ENCODE data around the gene MAP4K4. TPM values are rescaled to one million over a fixed set of nuclear protein-coding genes. Genes with fewer than 3 reads are reported as not detected.

The MAP4K4 gene
- polyA plus RNA-seq, 1 donor (not counting 4 experiments of a cell fraction or from before 2014, with no cell fraction given) = 84.1 TPM

GRCh38 chr2:101871480-101871879, 174.0 kb downstream of the MAP4K4 start:
- H4K20me1 ChIP-seq (ENCODE audit: control insufficient read depth, extremely low read depth, insufficient read depth, low read length) = no peaks in the 10 kb centered on the region
- FAIRE-seq (no peak), DNase-seq (ENCODE audit: low read depth, low spot score) (no peak)
- H3K27me3 ChIP-seq (ENCODE audit: control insufficient read depth, extremely low read depth, insufficient read depth, low read length) = no peaks in the 10 kb centered on the region
- H3K36me3 ChIP-seq (ENCODE audit: control insufficient read depth in 2 of 2, extremely low read depth in 1 of 2, insufficient read depth in 2 of 2, low read length in 2 of 2) = peaks cover 35 to 55% of the 10 kb centered on the region in 2 experiments
- no peak overlapping the region for H3K27ac ChIP-seq (ENCODE audit: control insufficient read depth, insufficient read depth, low read length)
- H3K4me2 ChIP-seq (ENCODE audit: control insufficient read depth, extremely low read depth, insufficient read depth, low read depth, low read length) = no peak overlapping the region
- H2AFZ ChIP-seq (ENCODE audit: control insufficient read depth, low read length) = no peak overlapping the region
- no peak overlapping the region for H3K4me3 ChIP-seq (ENCODE audit: control insufficient read depth in 2 of 3, extremely low read depth in 1 of 3, insufficient read depth in 2 of 3, low read depth in 1 of 3, low read length in 3 of 3)
- H3K79me2 ChIP-seq (ENCODE audit: control insufficient read depth, insufficient read depth, low read length) = no peaks in the 10 kb centered on the region
- no peak for TF ChIP-seq CTCF (optimal IDR thresholded peaks at IDR 0.05 in 1 of 3, IDR thresholded peaks at IDR 0.05 in 1 of 3, conservative IDR thresholded peaks at IDR 0.05 in 1 of 3; ENCODE audit: extremely low read depth in 1 of 3, insufficient read depth in 2 of 3, low read length in 3 of 3)
- TF ChIP-seq EZH2 (IDR thresholded peaks at IDR 0.05; ENCODE audit: low read length) = no peak
- H3K9ac ChIP-seq (ENCODE audit: control insufficient read depth, extremely low read depth, insufficient read depth, low read length) = no peak overlapping the region
- no peaks in the 10 kb centered on the region for H3K9me3 ChIP-seq (ENCODE audit: control insufficient read depth, low read depth, low read length)
- H3K4me1 ChIP-seq (ENCODE audit: control insufficient read depth, extremely low read depth, insufficient read depth, low read length) = no peaks in the 10 kb centered on the region
- H3K9me1 ChIP-seq (ENCODE audit: control insufficient read depth, extremely low read depth, insufficient read depth, low read length) = no peaks in the 10 kb centered on the region
- dilution Hi-C loops (cut with MboI; ENCODE audit: extremely low pct_ligation_motif_present, low sequenced_read_pairs) = no loop called here

- TF ChIP-seq CTCF (optimal IDR thresholded peaks at IDR 0.05 in 1 of 3, IDR thresholded peaks at IDR 0.05 in 1 of 3, conservative IDR thresholded peaks at IDR 0.05 in 1 of 3; ENCODE audit: extremely low read depth in 1 of 3, insufficient read depth in 2 of 3, low read length in 3 of 3) (no peak), EZH2 (IDR thresholded peaks at IDR 0.05; ENCODE audit: low read length) (no peak)
- H3K4me2 ChIP-seq (ENCODE audit: control insufficient read depth, extremely low read depth, insufficient read depth, low read depth, low read length) = no peak overlapping the region
- H4K20me1 ChIP-seq (ENCODE audit: control insufficient read depth, extremely low read depth, insufficient read depth, low read length) = no peaks in the 10 kb centered on the region
- H2AFZ ChIP-seq (ENCODE audit: control insufficient read depth, low read length) = no peak overlapping the region
- no peaks in the 10 kb centered on the region for H3K9me1 ChIP-seq (ENCODE audit: control insufficient read depth, extremely low read depth, insufficient read depth, low read length)
- H3K36me3 ChIP-seq (ENCODE audit: control insufficient read depth in 2 of 2, extremely low read depth in 1 of 2, insufficient read depth in 2 of 2, low read length in 2 of 2) = peaks cover 34 to 58% of the 10 kb centered on the region in 2 experiments
- H3K9me3 ChIP-seq (ENCODE audit: control insufficient read depth, low read depth, low read length) = no peaks in the 10 kb centered on the region
- DNase-seq (ENCODE audit: low read depth, low spot score) = no peak
- no peaks in the 10 kb centered on the region for H3K79me2 ChIP-seq (ENCODE audit: control insufficient read depth, insufficient read depth, low read length)
- no peak overlapping the region for H3K27ac ChIP-seq (ENCODE audit: control insufficient read depth, insufficient read depth, low read length)
- FAIRE-seq = no peak
- no peaks in the 10 kb centered on the region for H3K4me1 ChIP-seq (ENCODE audit: control insufficient read depth, extremely low read depth, insufficient read depth, low read length)
- H3K27me3 ChIP-seq (ENCODE audit: control insufficient read depth, extremely low read depth, insufficient read depth, low read length) = no peaks in the 10 kb centered on the region
- dilution Hi-C loops (cut with MboI; ENCODE audit: extremely low pct_ligation_motif_present, low sequenced_read_pairs) = no loop called here
- no peak overlapping the region for H3K9ac ChIP-seq (ENCODE audit: control insufficient read depth, extremely low read depth, insufficient read depth, low read length)
- no peak overlapping the region for H3K4me3 ChIP-seq (ENCODE audit: control insufficient read depth in 2 of 3, extremely low read depth in 1 of 3, insufficient read depth in 2 of 3, low read depth in 1 of 3, low read length in 3 of 3)
Observed at GRCh38 chr2:101872480-101872879, 175.0 kb downstream of the MAP4K4 start.
